Astrocyte (in vitro differentiated cells and primary cell): ENCODE results near the gene RPS21. TPM values are rescaled to one million over a fixed set of nuclear protein-coding genes. Genes with fewer than 3 reads are reported as not detected.

Experiments
- DNase-seq: peaks from one replicate; pipeline ENCODE4 v3.0.0-alpha.2; 2010; ENCODE audit warnings: low read depth
- FAIRE-seq: peaks from 2 replicates; lab custom pipeline; 2011; peaks lifted over from hg19 to GRCh38; lab: Jason Lieb, UNC
- H2AFZ ChIP-seq: 2 replicates; pipeline ENCODE4 v1.6.0; 2012; ENCODE audit warnings: low read depth, low read length, inconsistent platforms
- H3K27ac ChIP-seq: 2 replicates; pipeline ENCODE4 v1.5.1; 2011; ENCODE audit warnings: low read depth, low read length, inconsistent platforms
- H3K27me3 ChIP-seq: 2 replicates; pipeline ENCODE4 v1.6.0; 2011; ENCODE audit warnings: low read length, inconsistent platforms; ENCODE audit not compliant: insufficient read depth
- H3K36me3 ChIP-seq: 2 replicates; pipeline ENCODE4 v1.5.1; 2011; ENCODE audit warnings: low read length, inconsistent platforms; ENCODE audit not compliant: insufficient read depth
- H3K4me1 ChIP-seq: 2 replicates; pipeline ENCODE4 v1.5.1; 2011; ENCODE audit warnings: low read length, inconsistent platforms; ENCODE audit not compliant: insufficient read depth
- H3K4me2 ChIP-seq: 2 replicates; pipeline ENCODE4 v1.6.0; 2012; ENCODE audit warnings: low read length, inconsistent platforms
- H3K4me3 ChIP-seq: 2 replicates; pipeline ENCODE4 v1.5.1; 2011; ENCODE audit warnings: low read depth, mild to moderate bottlenecking, low read length, inconsistent platforms; ENCODE audit not compliant: insufficient read depth
- H3K79me2 ChIP-seq: 2 replicates; pipeline ENCODE4 v1.6.0; 2012; ENCODE audit warnings: mild to moderate bottlenecking, low read length, inconsistent platforms; ENCODE audit not compliant: insufficient read depth
- H3K9ac ChIP-seq: 2 replicates; pipeline ENCODE4 v1.6.0; 2012; ENCODE audit warnings: mild to moderate bottlenecking, low read length, inconsistent platforms
- H3K9me3 ChIP-seq: 2 replicates; pipeline ENCODE4 v1.5.1; 2012; ENCODE audit warnings: low read depth, mild to moderate bottlenecking, low read length, inconsistent platforms; ENCODE audit not compliant: insufficient read depth
- H4K20me1 ChIP-seq: 2 replicates; pipeline ENCODE4 v1.6.0; 2012; ENCODE audit warnings: low read length, inconsistent platforms; ENCODE audit not compliant: insufficient read depth
- H3K27ac Mint-ChIP-seq: one replicate; pipeline ENCODE4 v1.8.0; 2021; ENCODE audit warnings: mild to moderate bottlenecking, mixed read lengths; ENCODE audit not compliant: unreplicated experiment
- H3K27me3 Mint-ChIP-seq: one replicate; pipeline ENCODE4 v1.8.0; 2021; ENCODE audit warnings: low read depth, mixed read lengths; ENCODE audit not compliant: unreplicated experiment
- H3K36me3 Mint-ChIP-seq: one replicate; pipeline ENCODE4 v1.8.0; 2021; ENCODE audit warnings: low read depth, mixed read lengths; ENCODE audit not compliant: unreplicated experiment
- H3K4me1 Mint-ChIP-seq: one replicate; pipeline ENCODE4 v1.8.0; 2021; ENCODE audit warnings: low read depth, mixed read lengths; ENCODE audit not compliant: unreplicated experiment
- H3K4me3 Mint-ChIP-seq: one replicate; pipeline ENCODE4 v1.8.0; 2021; ENCODE audit warnings: mild to moderate bottlenecking, moderate library complexity, mixed read lengths; ENCODE audit not compliant: unreplicated experiment
- H3K9me3 Mint-ChIP-seq: one replicate; pipeline ENCODE4 v1.8.0; 2021; ENCODE audit warnings: mild to moderate bottlenecking, mixed read lengths; ENCODE audit not compliant: unreplicated experiment
- EZH2 ChIP-seq: IDR thresholded peaks from 2 replicates; pipeline ENCODE4 v1.6.1; 2012; ENCODE audit warnings: mild to moderate bottlenecking, low read length, inconsistent platforms; ENCODE audit not compliant: insufficient read depth
- total RNA-seq: library from RNA; stranded (reverse); gene quantifications from 2 replicates; pipeline ENCODE4 v1.2.1, GENCODE V29; 2021
- TF ChIP-seq, protein P1 (sequence below): IDR thresholded peaks from 2 replicates; pipeline ENCODE4 v1.5.1; 2011; ENCODE audit warnings: low read depth, mild to moderate bottlenecking, inconsistent platforms, low read length, moderate library complexity; ENCODE audit not compliant: insufficient read depth

Gene RPS21
- total RNA-seq, 1 donor from 2014 or later: 1,251 TPM

DNA sequence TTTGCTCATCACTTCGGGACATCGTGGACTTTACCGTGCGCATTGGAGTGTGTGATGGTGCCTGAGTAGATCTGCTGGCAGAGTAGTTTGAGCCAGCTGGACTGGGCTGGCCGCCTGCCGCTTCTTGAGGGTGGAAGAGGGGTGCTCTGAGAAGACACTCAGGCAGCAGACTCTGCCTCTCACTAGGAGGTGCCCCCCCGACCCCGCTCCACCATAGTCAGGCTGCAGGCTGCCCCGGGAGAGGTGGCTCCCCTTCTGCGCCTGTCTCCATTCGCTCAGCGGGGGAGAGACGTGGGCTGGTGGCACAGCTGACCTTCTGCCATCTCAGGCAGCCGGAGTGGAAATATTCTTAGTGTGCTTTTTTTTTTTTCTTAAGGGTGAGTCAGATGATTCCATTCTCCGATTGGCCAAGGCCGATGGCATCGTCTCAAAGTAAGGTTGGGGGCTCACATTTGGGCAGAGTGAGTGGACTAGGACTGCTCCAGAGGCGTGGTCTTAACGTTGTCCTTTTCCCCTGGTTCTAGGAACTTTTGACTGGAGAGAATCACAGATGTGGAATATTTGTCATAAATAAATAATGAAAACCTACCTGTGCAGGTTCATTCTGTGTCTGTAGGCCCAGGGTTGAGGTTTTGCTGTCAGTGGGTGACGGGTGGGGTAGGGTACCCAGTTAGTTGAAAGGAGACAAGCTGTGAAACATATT is 1.2 kb downstream of the RPS21 start:
- Mint-ChIP-seq H3K27ac (peak overlapping the region; percentile 92), H3K9me3 (no peaks in the 10 kb centered on the region), H3K27me3 (no peaks in the 10 kb centered on the region), H3K4me3 (peak overlapping the region; percentile 95), H3K36me3 (peaks cover 4% of the 10 kb centered on the region), H3K4me1 (peaks cover 13% of the 10 kb centered on the region)
- Histone ChIP-seq H3K27me3 (no peaks in the 10 kb centered on the region), H3K79me2 (peaks cover 47% of the 10 kb centered on the region), H3K4me2 (peak overlapping the region; percentile 98), H3K9me3 (no peaks in the 10 kb centered on the region), H3K9ac (peak overlapping the region; percentile 94), H3K27ac (peak overlapping the region; percentile 91), H2AFZ (no peak overlapping the region), H3K4me3 (peak overlapping the region; percentile 91), H3K4me1 (peaks cover 17% of the 10 kb centered on the region), H4K20me1 (peaks cover 53% of the 10 kb centered on the region), H3K36me3 (peaks cover 17% of the 10 kb centered on the region)
- DNase-seq (no peak), FAIRE-seq (no peak)
- TF ChIP-seq EZH2: no peak
- TF ChIP-seq, protein P1, sequence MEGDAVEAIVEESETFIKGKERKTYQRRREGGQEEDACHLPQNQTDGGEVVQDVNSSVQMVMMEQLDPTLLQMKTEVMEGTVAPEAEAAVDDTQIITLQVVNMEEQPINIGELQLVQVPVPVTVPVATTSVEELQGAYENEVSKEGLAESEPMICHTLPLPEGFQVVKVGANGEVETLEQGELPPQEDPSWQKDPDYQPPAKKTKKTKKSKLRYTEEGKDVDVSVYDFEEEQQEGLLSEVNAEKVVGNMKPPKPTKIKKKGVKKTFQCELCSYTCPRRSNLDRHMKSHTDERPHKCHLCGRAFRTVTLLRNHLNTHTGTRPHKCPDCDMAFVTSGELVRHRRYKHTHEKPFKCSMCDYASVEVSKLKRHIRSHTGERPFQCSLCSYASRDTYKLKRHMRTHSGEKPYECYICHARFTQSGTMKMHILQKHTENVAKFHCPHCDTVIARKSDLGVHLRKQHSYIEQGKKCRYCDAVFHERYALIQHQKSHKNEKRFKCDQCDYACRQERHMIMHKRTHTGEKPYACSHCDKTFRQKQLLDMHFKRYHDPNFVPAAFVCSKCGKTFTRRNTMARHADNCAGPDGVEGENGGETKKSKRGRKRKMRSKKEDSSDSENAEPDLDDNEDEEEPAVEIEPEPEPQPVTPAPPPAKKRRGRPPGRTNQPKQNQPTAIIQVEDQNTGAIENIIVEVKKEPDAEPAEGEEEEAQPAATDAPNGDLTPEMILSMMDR: no peak

DNA sequence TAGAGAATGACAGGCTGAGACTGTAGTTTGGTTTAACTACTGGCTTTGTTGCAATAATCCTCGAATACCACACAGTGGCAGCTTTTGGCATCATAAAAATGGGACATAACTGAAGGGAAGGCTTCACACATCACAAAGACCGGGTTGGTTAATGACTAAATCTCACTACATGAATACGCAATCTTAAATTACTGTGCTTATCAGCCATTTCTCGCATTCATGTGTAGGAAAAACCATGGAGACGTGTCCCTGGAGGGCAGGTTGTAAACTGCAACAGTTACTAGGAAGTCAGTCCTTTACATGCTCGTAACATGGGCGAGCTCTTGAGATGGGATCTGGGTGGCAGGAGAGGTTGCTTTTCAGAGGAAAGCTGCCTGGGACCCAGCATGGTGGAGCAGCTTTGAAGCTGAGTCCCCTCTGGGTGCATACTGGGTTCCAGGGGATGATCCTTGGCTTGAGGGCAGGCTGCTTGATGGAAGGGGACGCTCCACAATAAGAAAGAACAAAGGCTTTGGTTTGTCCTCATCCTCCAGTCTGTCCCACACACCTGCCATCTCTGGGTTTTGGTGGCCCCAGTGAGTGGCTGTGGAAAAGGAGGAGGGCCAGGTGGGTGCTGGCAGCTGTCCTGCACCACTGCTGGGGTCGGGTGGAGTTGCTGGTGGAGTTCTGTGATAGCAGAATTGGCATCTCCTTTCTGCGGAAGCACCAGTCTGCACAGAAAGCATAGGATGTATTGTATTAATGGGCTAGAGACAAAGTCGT is 2.1 kb downstream of the RPS21 start:
- Histone ChIP-seq H2AFZ (no peak overlapping the region), H3K9me3 (no peaks in the 10 kb centered on the region), H3K36me3 (peaks cover 17% of the 10 kb centered on the region), H3K27ac (no peak overlapping the region), H4K20me1 (peaks cover 49% of the 10 kb centered on the region), H3K4me1 (peaks cover 17% of the 10 kb centered on the region), H3K9ac (peak overlapping the region; percentile 94), H3K4me2 (peak overlapping the region; percentile 98), H3K4me3 (no peak overlapping the region), H3K79me2 (peaks cover 47% of the 10 kb centered on the region), H3K27me3 (no peaks in the 10 kb centered on the region)
- DNase-seq: no peak
- Mint-ChIP-seq H3K36me3 (peaks cover 4% of the 10 kb centered on the region), H3K27me3 (no peaks in the 10 kb centered on the region), H3K9me3 (no peaks in the 10 kb centered on the region), H3K27ac (peak overlapping the region; percentile 60), H3K4me3 (peak overlapping the region; percentile 95), H3K4me1 (peaks cover 13% of the 10 kb centered on the region)
- TF ChIP-seq, protein P1: no peak
- no peak for TF ChIP-seq EZH2
- no peak for FAIRE-seq
